Type B pancreatic cell (in vitro differentiated cells): Measurements from ENCODE around the gene LAGE3. TPM values are rescaled to one million over a fixed set of nuclear protein-coding genes. Genes with fewer than 3 reads are reported as not detected.
A peak's percentile ranks its signal among the peaks of the same experiment; 100 is the strongest.

Experiments
- DNase-seq: peaks from one replicate; pipeline ENCODE4 v3.0.0; 2021; ENCODE audit warnings: mixed read lengths; ENCODE audit not compliant: unreplicated experiment; ENCODE audit errors: extremely low spot score
- H3K27ac Mint-ChIP-seq: 2 replicates; pipeline ENCODE4 v1.8.0; 2021; ENCODE audit warnings: mild to moderate bottlenecking, mixed read lengths
- H3K27me3 Mint-ChIP-seq: 2 replicates; pipeline ENCODE4 v1.8.0; 2021; ENCODE audit warnings: mixed read lengths
- H3K36me3 Mint-ChIP-seq: 2 replicates; pipeline ENCODE4 v1.8.0; 2021; ENCODE audit warnings: mixed read lengths
- H3K4me1 Mint-ChIP-seq: one replicate; pipeline ENCODE4 v1.8.0; 2021; ENCODE audit warnings: mixed read lengths; ENCODE audit not compliant: unreplicated experiment
- H3K4me3 Mint-ChIP-seq: 2 replicates; pipeline ENCODE4 v1.8.0; 2021; ENCODE audit warnings: mild to moderate bottlenecking, mixed read lengths
- H3K9me3 Mint-ChIP-seq: 2 replicates; pipeline ENCODE4 v1.8.0; 2021; ENCODE audit warnings: mixed read lengths
- CTCF ChIP-seq: fragments of 200-600 bp; sonication (generic); conservative IDR thresholded peaks from 2 replicates; pipeline ENCODE4 v1.5.0; 2021; ENCODE audit warnings: antibody characterized with exemption, mild to moderate bottlenecking
- total RNA-seq: library from RNA; stranded (reverse); gene quantifications from 2 replicates; pipeline ENCODE4 v1.2.1, GENCODE V29; 2021; ENCODE audit warnings: low replicate concordance

LAGE3 gene
- total RNA-seq, 1 donor from 2014 or later, result 15.9 TPM

- no peaks in the 10 kb centered on the region for H3K9me3 Mint-ChIP-seq
- H3K4me3 Mint-ChIP-seq, result peak overlapping the region; percentile 82
- no peaks in the 10 kb centered on the region for H3K4me1 Mint-ChIP-seq
- TF ChIP-seq CTCF, result no peak
- H3K36me3 Mint-ChIP-seq, result no peaks in the 10 kb centered on the region
- no peak for DNase-seq
- H3K27me3 Mint-ChIP-seq, result no peaks in the 10 kb centered on the region
- peak overlapping the region; percentile 11 for H3K27ac Mint-ChIP-seq
These were observed 1.1 kb downstream of the LAGE3 start for GRCh38 chrX:154477891-154478477.

GRCh38 chrX:154476821-154477220 lies 2.3 kb downstream of the LAGE3 start:
- H3K4me1 Mint-ChIP-seq, result no peaks in the 10 kb centered on the region
- no peak for TF ChIP-seq CTCF
- no peaks in the 10 kb centered on the region for H3K9me3 Mint-ChIP-seq
- H3K36me3 Mint-ChIP-seq, result no peaks in the 10 kb centered on the region
- H3K27me3 Mint-ChIP-seq, result no peaks in the 10 kb centered on the region
- peak overlapping the region; percentile 22 for H3K4me3 Mint-ChIP-seq
- H3K27ac Mint-ChIP-seq, result no peak overlapping the region
- DNase-seq, result no peak

GRCh38 chrX:154473683-154474082 lies 5.4 kb downstream of the LAGE3 start:
- no peak overlapping the region for H3K4me3 Mint-ChIP-seq

GRCh38 chrX:154472685-154473632 lies 6.1 kb downstream of the LAGE3 start:
- no peak for DNase-seq
- no peaks in the 10 kb centered on the region for H3K4me1 Mint-ChIP-seq
- H3K36me3 Mint-ChIP-seq, result no peaks in the 10 kb centered on the region
- TF ChIP-seq CTCF, result no peak
- no peaks in the 10 kb centered on the region for H3K27me3 Mint-ChIP-seq
- no peak overlapping the region for H3K4me3 Mint-ChIP-seq
- no peaks in the 10 kb centered on the region for H3K9me3 Mint-ChIP-seq
- H3K27ac Mint-ChIP-seq, result no peak overlapping the region

More at GRCh38 chrX:154473683-154474082, 5.4 kb downstream of the LAGE3 start:
- no peak for TF ChIP-seq CTCF
- DNase-seq, result no peak
- no peaks in the 10 kb centered on the region for H3K36me3 Mint-ChIP-seq
- no peaks in the 10 kb centered on the region for H3K9me3 Mint-ChIP-seq
- H3K27me3 Mint-ChIP-seq, result no peaks in the 10 kb centered on the region
- H3K4me1 Mint-ChIP-seq, result no peaks in the 10 kb centered on the region
- no peak overlapping the region for H3K27ac Mint-ChIP-seq

- Mint-ChIP-seq H3K4me3 (no peak overlapping the region), H3K27ac (no peak overlapping the region), H3K27me3 (no peaks in the 10 kb centered on the region), H3K36me3 (no peaks in the 10 kb centered on the region), H3K4me1 (no peaks in the 10 kb centered on the region), H3K9me3 (no peaks in the 10 kb centered on the region)
- no peak for DNase-seq
- TF ChIP-seq CTCF, result no peak
These were observed 7.0 kb downstream of the LAGE3 start for GRCh38 chrX:154471839-154472684.
